ENCODE data around the gene TXNL1. TPM values are rescaled to one million over a fixed set of nuclear protein-coding genes. Genes with fewer than 3 reads are reported as not detected.

The TXNL1 gene
- polyA plus RNA-seq, 1 of the 3 experiments (the other 2 are of a cell fraction) = 39.7 TPM

GRCh38 chr18:56662502-56662901 is 24.1 kb upstream of the TXNL1 start:
- H4K20me1 ChIP-seq (ENCODE audit: insufficient read depth) = no peaks in the 10 kb centered on the region
- H2AFZ ChIP-seq (ENCODE audit: low read depth) = no peak overlapping the region
- CTCF ChIA-PET = no interaction called here
- no peak overlapping the region for H3K27ac ChIP-seq (ENCODE audit: low read depth in 2 of 2, low read length in 1 of 2)
- no peak overlapping the region for H3K9ac ChIP-seq
- H3K9me2 ChIP-seq = no peaks in the 10 kb centered on the region
- H3K4me2 ChIP-seq = no peak overlapping the region
- no peaks in the 10 kb centered on the region for H3K36me3 ChIP-seq (replicated peaks in 1 of 2; ENCODE audit: control insufficient read depth in 1 of 2, insufficient read depth in 2 of 2, low read length in 1 of 2)
- H3K4me1 ChIP-seq (ENCODE audit: control insufficient read depth in 1 of 2, insufficient read depth in 2 of 2, low read depth in 1 of 2, low read length in 1 of 2) = no peaks in the 10 kb centered on the region
- H3K79me2 ChIP-seq (ENCODE audit: insufficient read depth) = peaks cover 13% of the 10 kb centered on the region; the same call in 1 of the 2 replicates
- H3K9me3 ChIP-seq = no peaks in the 10 kb centered on the region
- WGBS (ENCODE audit: low lambda C conversion rate) = 83% methylated on average over 5 of the region's 5 CpGs
- H3F3A ChIP-seq (replicated peaks; ENCODE audit: insufficient read depth) = no peaks in the 10 kb centered on the region
- no peak for DNase-seq
- H3K27me3 ChIP-seq (ENCODE audit: insufficient read depth) = no peaks in the 10 kb centered on the region
- H3K4me3 ChIP-seq (ENCODE audit: low read depth in 2 of 2, low read length in 1 of 2) = no peak overlapping the region
- TF ChIP-seq USF1 (IDR thresholded peaks at IDR 0.05; ENCODE audit: borderline replicate concordance, low read depth) (no peak), TAF1 (IDR thresholded peaks at IDR 0.05; ENCODE audit: borderline replicate concordance, low read depth, low read length) (no peak), MAX (IDR thresholded peaks at IDR 0.05; ENCODE audit: low read depth) (no peak)
- POLR2A ChIA-PET = no interaction called here

GRCh38 chr18:56662063-56662408 is 23.6 kb upstream of the TXNL1 start:
- H3K4me1 ChIP-seq (ENCODE audit: control insufficient read depth in 1 of 2, insufficient read depth in 2 of 2, low read depth in 1 of 2, low read length in 1 of 2) = no peaks in the 10 kb centered on the region
- H3K79me2 ChIP-seq (ENCODE audit: insufficient read depth) = peaks cover 18% of the 10 kb centered on the region; the same call in 1 of the 2 replicates
- H3K4me3 ChIP-seq (ENCODE audit: low read depth in 2 of 2, low read length in 1 of 2) = no peak overlapping the region
- TF ChIP-seq MAX (IDR thresholded peaks at IDR 0.05; ENCODE audit: low read depth) = no peak
- no peak for TF ChIP-seq FOXM1 (IDR thresholded peaks at IDR 0.05; ENCODE audit: low read depth)
- TF ChIP-seq FOXJ3 (CRISPR knock-in tag; IDR thresholded peaks at IDR 0.05) = no peak
- TF ChIP-seq SMC3 (IDR thresholded peaks at IDR 0.05; ENCODE audit: low read depth, low read length) = no peak
- TF ChIP-seq EZH2phosphoT487 (IDR thresholded peaks at IDR 0.05; ENCODE audit: borderline replicate concordance, low read depth) = no peak
- TF ChIP-seq GATA2 (CRISPR knock-in tag; IDR thresholded peaks at IDR 0.05) = no peak
- no peak for TF ChIP-seq IRF3 (IDR thresholded peaks at IDR 0.05; ENCODE audit: low read depth, low read length)
- no peak for TF ChIP-seq ZBTB33 (IDR thresholded peaks at IDR 0.05; ENCODE audit: borderline replicate concordance, low read depth)
- no peak for TF ChIP-seq EP300 (IDR thresholded peaks at IDR 0.05; ENCODE audit: borderline replicate concordance in 1 of 2, low read depth in 1 of 2, low read length in 1 of 2)
- TF ChIP-seq NFIC (IDR thresholded peaks at IDR 0.05; ENCODE audit: borderline replicate concordance) = no peak
- TF ChIP-seq RCOR1 (IDR thresholded peaks at IDR 0.05; ENCODE audit: low read length) = no peak
- no peaks in the 10 kb centered on the region for H3K27me3 ChIP-seq (ENCODE audit: insufficient read depth)
- WGBS (ENCODE audit: low lambda C conversion rate) = 47% methylated on average over 4 of the region's 4 CpGs
- POLR2A ChIA-PET = no interaction called here
- H3K9me2 ChIP-seq = no peaks in the 10 kb centered on the region
- H3F3A ChIP-seq (replicated peaks; ENCODE audit: insufficient read depth) = no peaks in the 10 kb centered on the region
- no peaks in the 10 kb centered on the region for H3K9me3 ChIP-seq
- no peak overlapping the region for H2AFZ ChIP-seq (ENCODE audit: low read depth)
- no peak for DNase-seq
- no peak overlapping the region for H3K27ac ChIP-seq (ENCODE audit: low read depth in 2 of 2, low read length in 1 of 2)
- no peak overlapping the region for H3K9ac ChIP-seq
- CTCF ChIA-PET = no interaction called here
- H4K20me1 ChIP-seq (ENCODE audit: insufficient read depth) = no peaks in the 10 kb centered on the region
- no peaks in the 10 kb centered on the region for H3K36me3 ChIP-seq (replicated peaks in 1 of 2; ENCODE audit: control insufficient read depth in 1 of 2, insufficient read depth in 2 of 2, low read length in 1 of 2)
- H3K4me2 ChIP-seq = no peak overlapping the region

All from SK-N-SH (cell line).